ENCODE data around the gene NKD1. TPM values are rescaled to one million over a fixed set of nuclear protein-coding genes. Genes with fewer than 3 reads are reported as not detected.

The NKD1 gene
- total and polyA plus RNA-seq, 2 of the 8 experiments (the other 6 are each of a cell fraction or from before 2014, with no cell fraction given) = 0.70 to 4.5 TPM

GRCh38 chr16:50610331-50611262 is 62.4 kb downstream of the NKD1 start:
- CTCF ChIA-PET (ENCODE audit: partially characterized antibody) = interaction anchor here (0.6 to 11.1 kb wide), 27 partner anchors 9 to 230 kb away, joined by 3 to 100 read pairs (median 4); no protein-coding TSS in a partner anchor
- H3K4me2 ChIP-seq (ENCODE audit: insufficient read depth in 1 of 2, low read depth in 2 of 2, low read length in 2 of 2) = 0 out of 4 replicates have a peak overlapping the region, but pooled peaks of 1 of the 2 experiments have one; percentile 1

More at GRCh38 chr16:50610331-50611262, 62.4 kb downstream of the NKD1 start:
- Histone ChIP-seq H3K9me3 (ENCODE audit: insufficient read depth in 2 of 2, low read depth in 1 of 2, low read length in 1 of 2) (no peaks in the 10 kb centered on the region), H4K91ac (replicated peaks; ENCODE audit: insufficient read length, low read length) (peak overlapping the region; percentile 20), H3K56ac (replicated peaks; ENCODE audit: insufficient read length, low read depth, low read length) (no peak overlapping the region), H3K14ac (ENCODE audit: insufficient read length) (no peak overlapping the region), H3K4ac (replicated peaks; ENCODE audit: insufficient read length, low read depth, low read length) (no peak overlapping the region), H3K4me3 (ENCODE audit: extremely low read depth in 1 of 4, insufficient read depth in 2 of 4, low read depth in 3 of 4, low read length in 4 of 4) (no peak overlapping the region), H3K18ac (ENCODE audit: extremely low read depth, low read length) (peak overlapping the region; percentile 72; the same call in 1 of the 2 replicates), H4K8ac (ENCODE audit: extremely low read depth, insufficient read depth, low read length) (peak overlapping the region; percentile 5; the same call in 1 of the 2 replicates), H3K23me2 (ENCODE audit: low read depth, low read length) (no peaks in the 10 kb centered on the region), H3K79me1 (ENCODE audit: low read depth, low read length) (no peaks in the 10 kb centered on the region), H3K36me3 (ENCODE audit: control insufficient read depth in 2 of 4, insufficient read depth in 4 of 4, low read length in 3 of 4) (no peaks in the 10 kb centered on the region), H3K27ac (ENCODE audit: low read depth, low read length) (no peak overlapping the region), H4K20me1 (replicated peaks in 1 of 2; ENCODE audit: control insufficient read depth in 1 of 2, insufficient read depth in 2 of 2, low read length in 2 of 2) (no peaks in the 10 kb centered on the region), H2BK20ac (ENCODE audit: low read length) (no peak overlapping the region), H2BK5ac (ENCODE audit: low read depth, low read length) (0 out of 2 replicates have a peak overlapping the region, but pooled peaks have one; percentile 10), H2BK15ac (ENCODE audit: low read length) (no peak overlapping the region), H3K27me3 (replicated peaks in 1 of 4; ENCODE audit: control insufficient read depth in 3 of 4, extremely low read depth in 1 of 4, insufficient read depth in 3 of 4, low read length in 3 of 4) (peaks cover 0 to 1% (median 0%) of the 10 kb centered on the region in 4 experiments; a peak in 1 of 7 replicates), H3K4me1 (replicated peaks in 1 of 4; ENCODE audit: control insufficient read depth in 3 of 4, insufficient read depth in 4 of 4, low read length in 3 of 4) (peaks cover 4 to 18% (median 7%) of the 10 kb centered on the region in 4 experiments; a peak in 6 of 7 replicates), H3K23ac (ENCODE audit: insufficient read length) (no peak overlapping the region), H2BK12ac (ENCODE audit: low read depth, low read length) (no peak overlapping the region), H2BK120ac (replicated peaks; ENCODE audit: low read depth, low read length) (no peak overlapping the region), H3K9ac (replicated peaks in 1 of 4; ENCODE audit: extremely low read depth in 1 of 4, low read depth in 3 of 4, low read length in 3 of 4) (no peak overlapping the region), H2AK5ac (ENCODE audit: low read depth, low read length) (no peak overlapping the region), H4K5ac (ENCODE audit: insufficient read length, low read depth, low read length) (peak overlapping the region; percentile 18), H2AFZ (ENCODE audit: low read length) (no peak overlapping the region), H3K79me2 (ENCODE audit: control insufficient read depth in 1 of 2, insufficient read depth in 2 of 2, low read length in 2 of 2) (no peaks in the 10 kb centered on the region)
- TF ChIP-seq, protein P1, sequence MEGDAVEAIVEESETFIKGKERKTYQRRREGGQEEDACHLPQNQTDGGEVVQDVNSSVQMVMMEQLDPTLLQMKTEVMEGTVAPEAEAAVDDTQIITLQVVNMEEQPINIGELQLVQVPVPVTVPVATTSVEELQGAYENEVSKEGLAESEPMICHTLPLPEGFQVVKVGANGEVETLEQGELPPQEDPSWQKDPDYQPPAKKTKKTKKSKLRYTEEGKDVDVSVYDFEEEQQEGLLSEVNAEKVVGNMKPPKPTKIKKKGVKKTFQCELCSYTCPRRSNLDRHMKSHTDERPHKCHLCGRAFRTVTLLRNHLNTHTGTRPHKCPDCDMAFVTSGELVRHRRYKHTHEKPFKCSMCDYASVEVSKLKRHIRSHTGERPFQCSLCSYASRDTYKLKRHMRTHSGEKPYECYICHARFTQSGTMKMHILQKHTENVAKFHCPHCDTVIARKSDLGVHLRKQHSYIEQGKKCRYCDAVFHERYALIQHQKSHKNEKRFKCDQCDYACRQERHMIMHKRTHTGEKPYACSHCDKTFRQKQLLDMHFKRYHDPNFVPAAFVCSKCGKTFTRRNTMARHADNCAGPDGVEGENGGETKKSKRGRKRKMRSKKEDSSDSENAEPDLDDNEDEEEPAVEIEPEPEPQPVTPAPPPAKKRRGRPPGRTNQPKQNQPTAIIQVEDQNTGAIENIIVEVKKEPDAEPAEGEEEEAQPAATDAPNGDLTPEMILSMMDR (IDR thresholded peaks at IDR 0.05; ENCODE audit: control extremely low read depth in 1 of 3, insufficient read depth in 1 of 3, low read depth in 1 of 3, low read length in 3 of 3) = peak in 2 of 3 experiments; percentile 28 to 52; a peak in 3 of 4 replicates
- TF ChIP-seq NANOG (IDR thresholded peaks at IDR 0.05; ENCODE audit: insufficient read depth, low read depth, low read length, poor library complexity, severe bottlenecking) (peak; percentile 51), BCL11A (IDR thresholded peaks at IDR 0.05; ENCODE audit: low read depth in 2 of 2, low read length in 2 of 2) (no peak)
- peak; percentile 28 for FAIRE-seq
- POLR2A ChIA-PET (ENCODE audit: partially characterized antibody) = interaction anchor here (1.0 to 1.5 kb wide), 2 partner anchors 17 to 34 kb away, joined by 3 to 5 read pairs; no protein-coding TSS in a partner anchor
- WGBS, 2 experiments (ENCODE audit: extremely low coverage in 1 of 2, insufficient coverage in 1 of 2, insufficient read length in 1 of 2, insufficient replicate concordance in 2 of 2, low coverage in 1 of 2, low lambda C conversion rate in 2 of 2, missing lambda C conversion rate in 1 of 2) = 71% methylated on average over 20 of the region's 21 CpGs; no CpG with 5 or more reads in 1 of the 2 experiments
- no peak for DNase-seq (ENCODE audit: low read depth in 1 of 2, low spot score in 2 of 2)

All from H1 (cell line).